ENCODE results near the gene NAP1L5. TPM values are rescaled to one million over a fixed set of nuclear protein-coding genes. Genes with fewer than 3 reads are reported as not detected.

Gene NAP1L5, protein sequence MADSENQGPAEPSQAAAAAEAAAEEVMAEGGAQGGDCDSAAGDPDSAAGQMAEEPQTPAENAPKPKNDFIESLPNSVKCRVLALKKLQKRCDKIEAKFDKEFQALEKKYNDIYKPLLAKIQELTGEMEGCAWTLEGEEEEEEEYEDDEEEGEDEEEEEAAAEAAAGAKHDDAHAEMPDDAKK
- total RNA-seq (2022; extraction: Qiagen RNA extraction; ENCODE audit: low read depth), result 1.3 to 2.5 TPM (median 2.0 TPM) in 5 replicates

DNA sequence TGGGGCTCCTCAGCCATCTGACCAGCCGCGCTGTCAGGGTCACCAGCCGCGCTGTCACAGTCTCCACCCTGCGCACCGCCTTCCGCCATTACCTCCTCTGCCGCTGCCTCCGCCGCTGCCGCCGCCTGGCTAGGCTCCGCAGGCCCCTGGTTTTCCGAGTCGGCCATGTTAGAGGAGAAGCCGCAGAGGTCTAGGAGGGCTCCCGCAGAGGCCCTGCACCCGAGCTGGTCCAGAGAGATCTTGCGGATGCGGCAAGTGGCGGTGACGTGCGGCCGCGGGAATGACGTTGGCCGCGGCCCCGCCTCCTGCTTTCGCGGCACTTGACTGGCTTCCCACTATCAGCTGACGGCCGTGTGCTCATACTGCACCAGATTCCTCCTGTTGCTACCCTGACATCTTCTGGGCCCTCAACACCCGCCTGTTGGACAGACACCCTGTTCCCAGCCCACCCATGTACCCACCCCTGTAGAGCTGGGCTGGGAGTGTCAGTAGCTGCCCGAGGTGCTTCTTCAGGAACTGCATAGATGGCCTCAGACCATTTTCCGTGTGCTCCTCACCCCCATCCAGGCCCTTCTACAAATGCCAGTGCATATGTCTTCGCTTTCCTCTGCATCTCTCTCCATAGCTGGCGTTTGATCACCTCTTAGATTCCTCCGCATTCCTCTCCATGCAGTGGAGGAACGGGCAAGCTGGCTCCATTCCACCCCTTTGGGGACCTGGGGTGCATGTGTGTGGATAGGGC is at the start of gene NAP1L5:
Gene NAP1L5 (minus strand): TSS at position 242 of the 742 bp plus-strand sequence. CDS start 75 bp downstream, at position 167.

Other genes starting within 250 kb of the NAP1L5 start
- gene HERC5, start 240.7 kb downstream of the NAP1L5 start, total RNA-seq (2022; extraction: Qiagen RNA extraction; ENCODE audit: low read depth), result 3.6 to 4.6 TPM (median 4.1 TPM) in 5 replicates
- 54.2 to 83.3 TPM (median 76.3 TPM) in 5 replicates for gene PYURF, start 174.1 kb downstream of the NAP1L5 start, total RNA-seq (2022; extraction: Qiagen RNA extraction; ENCODE audit: low read depth)
- 4.9 to 9.1 TPM (median 8.6 TPM) in 5 replicates for gene HERC3, start 105.3 kb downstream of the NAP1L5 start, total RNA-seq (2022; extraction: Qiagen RNA extraction; ENCODE audit: low read depth)